ENCODE results near the gene FGF2.

DNA sequence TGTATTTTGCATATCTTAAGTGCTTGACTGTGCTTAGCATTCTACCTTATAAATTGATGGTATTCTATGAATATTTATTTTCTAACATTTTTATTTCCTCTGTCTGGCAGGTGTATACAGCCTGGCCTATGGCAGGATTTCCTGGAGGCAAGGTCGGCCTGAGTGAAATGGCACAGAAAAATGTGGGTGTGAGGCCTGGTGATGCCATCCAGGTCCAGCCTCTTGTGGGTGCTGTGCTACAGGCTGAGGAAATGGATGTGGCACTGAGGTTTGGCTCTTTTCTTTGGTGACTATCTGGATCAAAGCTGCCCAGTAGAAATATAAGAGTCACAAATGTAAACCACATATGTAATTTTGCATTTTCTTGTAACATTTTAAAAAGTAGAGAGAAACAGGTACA is 102.3 kb downstream of the FGF2 start:
- TF ChIP-seq, protein P1, sequence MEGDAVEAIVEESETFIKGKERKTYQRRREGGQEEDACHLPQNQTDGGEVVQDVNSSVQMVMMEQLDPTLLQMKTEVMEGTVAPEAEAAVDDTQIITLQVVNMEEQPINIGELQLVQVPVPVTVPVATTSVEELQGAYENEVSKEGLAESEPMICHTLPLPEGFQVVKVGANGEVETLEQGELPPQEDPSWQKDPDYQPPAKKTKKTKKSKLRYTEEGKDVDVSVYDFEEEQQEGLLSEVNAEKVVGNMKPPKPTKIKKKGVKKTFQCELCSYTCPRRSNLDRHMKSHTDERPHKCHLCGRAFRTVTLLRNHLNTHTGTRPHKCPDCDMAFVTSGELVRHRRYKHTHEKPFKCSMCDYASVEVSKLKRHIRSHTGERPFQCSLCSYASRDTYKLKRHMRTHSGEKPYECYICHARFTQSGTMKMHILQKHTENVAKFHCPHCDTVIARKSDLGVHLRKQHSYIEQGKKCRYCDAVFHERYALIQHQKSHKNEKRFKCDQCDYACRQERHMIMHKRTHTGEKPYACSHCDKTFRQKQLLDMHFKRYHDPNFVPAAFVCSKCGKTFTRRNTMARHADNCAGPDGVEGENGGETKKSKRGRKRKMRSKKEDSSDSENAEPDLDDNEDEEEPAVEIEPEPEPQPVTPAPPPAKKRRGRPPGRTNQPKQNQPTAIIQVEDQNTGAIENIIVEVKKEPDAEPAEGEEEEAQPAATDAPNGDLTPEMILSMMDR (IDR thresholded peaks at IDR 0.05): no peak
- no peak for TF ChIP-seq ZFX (IDR thresholded peaks at IDR 0.05; ENCODE audit: borderline replicate concordance)
